ENCODE results near the gene TRPM3. TPM values are rescaled to one million over a fixed set of nuclear protein-coding genes. Genes with fewer than 3 reads are reported as not detected.

Gene TRPM3
- total and polyA plus RNA-seq, 2 of the 13 experiments (the other 11 are each of a cell fraction or from before 2014, with no cell fraction given): not detected

GRCh38 chr9:70600506-70600905, 520.9 kb downstream of the TRPM3 start (continued):
- TF ChIP-seq TIGD3 (CRISPR knock-in tag; IDR thresholded peaks at IDR 0.05; ENCODE audit: borderline replicate concordance) (no peak), FIP1L1 (IDR thresholded peaks at IDR 0.05; ENCODE audit: borderline replicate concordance, insufficient read depth, low read depth, low read length) (no peak)

GRCh38 chr9:70597886-70598285, 523.5 kb downstream of the TRPM3 start:
- in situ Hi-C loops (cut with HindIII; ENCODE audit: extremely low pct_ligation_motif_present, low pct_unique_long_range_greater_than_20kb) (no loop called here), intact Hi-C loops (cut with micrococcal nuclease; ENCODE audit: unreplicated experiment) (no loop called here)
- no peaks in the 10 kb centered on the region for H3K79me2 ChIP-seq (ENCODE audit: insufficient read depth, low read length)
- no peaks in the 10 kb centered on the region for H3K9me3 ChIP-seq (ENCODE audit: low read length)
- peak overlapping the region; percentile 42 for H2AFZ ChIP-seq (ENCODE audit: low read length)
- CTCF ChIA-PET (ENCODE audit: low intra/inter-chr PET ratio, low total read pairs): no interaction called here
- peaks cover 9% of the 10 kb centered on the region; the same call in 1 of the 2 replicates for H3K4me1 ChIP-seq (ENCODE audit: insufficient read depth, low read length)
- FAIRE-seq (no peak), ATAC-seq (no peak), DNase-seq (ENCODE audit: low spot score) (no peak)
- POLR2A ChIA-PET: no interaction called here
- H4K20me1 ChIP-seq (ENCODE audit: insufficient read depth, low read length): no peaks in the 10 kb centered on the region
- no peak overlapping the region for H3K4me2 ChIP-seq (ENCODE audit: low read depth, low read length)
- no peak for TF ChIP-seq ZNF619 (CRISPR knock-in tag; IDR thresholded peaks at IDR 0.05)
- TF ChIP-seq ZNF33B (CRISPR knock-in tag; IDR thresholded peaks at IDR 0.05): no peak
- TF ChIP-seq ZNF710 (CRISPR knock-in tag; IDR thresholded peaks at IDR 0.05; ENCODE audit: borderline replicate concordance): no peak
- no peak overlapping the region for H3K9ac ChIP-seq (ENCODE audit: insufficient read depth, low read depth, low read length)
- no peak overlapping the region for H3K4me3 ChIP-seq (replicated peaks in 1 of 3; ENCODE audit: insufficient read depth in 1 of 3, low read depth in 2 of 3, low read length in 3 of 3)
- no peaks in the 10 kb centered on the region for H3K36me3 ChIP-seq (replicated peaks in 1 of 2; ENCODE audit: control insufficient read depth in 1 of 2, insufficient read depth in 2 of 2, low read length in 2 of 2)
- BruUV-seq (replicated peaks): no TSS peak
- H3K27ac ChIP-seq (ENCODE audit: extremely low read length, insufficient read depth, low read length): no peak overlapping the region
- H3K27me3 ChIP-seq (ENCODE audit: control insufficient read depth in 1 of 2, insufficient read depth in 2 of 2, low read length in 2 of 2): peaks cover 1 to 16% of the 10 kb centered on the region in 2 experiments; a peak in 4 of 5 replicates

All from HepG2 (cell line).